Lower leg skin (tissue), 4 donors: ENCODE results near the gene FGF3. TPM values are rescaled to one million over a fixed set of nuclear protein-coding genes. Genes with fewer than 3 reads are reported as not detected.

Source experiments
- DNase-seq, 2 donors: peaks; one replicate each; pipeline ENCODE4 v3.0.0-alpha.2; 2019; ENCODE audit warnings: low spot score in 2 of 2
- H3K4me3 ChIP-seq: fragments of 200-600 bp; sonication (generic); 2 replicates; pipeline ENCODE4 v1.5.1; 2017; ENCODE audit warnings: mild to moderate bottlenecking, low read depth; ENCODE audit not compliant: poor library complexity, severe bottlenecking
- POLR2A ChIP-seq, 2 donors: fragments of 450-650 bp; IDR thresholded peaks; one replicate each; pipeline ENCODE4 v1.6.1; 2016 to 2017; ENCODE audit warnings: antibody characterized with exemption in 2 of 2, mild to moderate bottlenecking in 1 of 2, moderate library complexity in 1 of 2
- WGBS, 2 donors: methylation state at CpG; one replicate each; pipeline ENCODE4 v1.1.5; 2018; 5-methylcytosine and 5-hydroxymethylcytosine counted together
- intact Hi-C: fragments of 100-400 bp; cut with DNase I; formaldehyde crosslinking; loops from one replicate; pipeline ENCODE4 v1.15.0; 2023; ENCODE audit warnings: low total_unique reads
- total RNA-seq, 4 donors: library from RNA; depleted of rRNA; stranded (reverse); fragments of >200 nt; gene quantifications; one replicate each; pipeline ENCODE4 v1.1.0, GENCODE V29; 2016
- TF ChIP-seq, protein P1 (sequence below), 3 donors: fragments of 450-650 bp; IDR thresholded peaks; one replicate each; pipeline ENCODE4 v1.5.1; 2016; ENCODE audit warnings: antibody characterized with exemption in 3 of 3, mild to moderate bottlenecking in 3 of 3, moderate library complexity in 2 of 3

FGF3 gene
- total RNA-seq, 4 donors from 2014 or later = not detected

GRCh38 chr11:69814902-69815301, 4.3 kb downstream of the FGF3 start:
- intact Hi-C loops = no loop called here
- no peak for DNase-seq
- H3K4me3 ChIP-seq = no peak overlapping the region
- no peak for TF ChIP-seq POLR2A (IDR thresholded peaks at IDR 0.05)

GRCh38 chr11:69814411-69814810, 4.8 kb downstream of the FGF3 start:
- intact Hi-C loops = no loop called here
- WGBS, 2 donors = 83 to 85% methylated on average over 5 to 7 of the region's 7 CpGs
- no peak for DNase-seq
- TF ChIP-seq, protein P1, sequence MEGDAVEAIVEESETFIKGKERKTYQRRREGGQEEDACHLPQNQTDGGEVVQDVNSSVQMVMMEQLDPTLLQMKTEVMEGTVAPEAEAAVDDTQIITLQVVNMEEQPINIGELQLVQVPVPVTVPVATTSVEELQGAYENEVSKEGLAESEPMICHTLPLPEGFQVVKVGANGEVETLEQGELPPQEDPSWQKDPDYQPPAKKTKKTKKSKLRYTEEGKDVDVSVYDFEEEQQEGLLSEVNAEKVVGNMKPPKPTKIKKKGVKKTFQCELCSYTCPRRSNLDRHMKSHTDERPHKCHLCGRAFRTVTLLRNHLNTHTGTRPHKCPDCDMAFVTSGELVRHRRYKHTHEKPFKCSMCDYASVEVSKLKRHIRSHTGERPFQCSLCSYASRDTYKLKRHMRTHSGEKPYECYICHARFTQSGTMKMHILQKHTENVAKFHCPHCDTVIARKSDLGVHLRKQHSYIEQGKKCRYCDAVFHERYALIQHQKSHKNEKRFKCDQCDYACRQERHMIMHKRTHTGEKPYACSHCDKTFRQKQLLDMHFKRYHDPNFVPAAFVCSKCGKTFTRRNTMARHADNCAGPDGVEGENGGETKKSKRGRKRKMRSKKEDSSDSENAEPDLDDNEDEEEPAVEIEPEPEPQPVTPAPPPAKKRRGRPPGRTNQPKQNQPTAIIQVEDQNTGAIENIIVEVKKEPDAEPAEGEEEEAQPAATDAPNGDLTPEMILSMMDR (IDR thresholded peaks at IDR 0.05) = no peak
- TF ChIP-seq POLR2A (IDR thresholded peaks at IDR 0.05) = no peak
- H3K4me3 ChIP-seq = no peak overlapping the region

DNA sequence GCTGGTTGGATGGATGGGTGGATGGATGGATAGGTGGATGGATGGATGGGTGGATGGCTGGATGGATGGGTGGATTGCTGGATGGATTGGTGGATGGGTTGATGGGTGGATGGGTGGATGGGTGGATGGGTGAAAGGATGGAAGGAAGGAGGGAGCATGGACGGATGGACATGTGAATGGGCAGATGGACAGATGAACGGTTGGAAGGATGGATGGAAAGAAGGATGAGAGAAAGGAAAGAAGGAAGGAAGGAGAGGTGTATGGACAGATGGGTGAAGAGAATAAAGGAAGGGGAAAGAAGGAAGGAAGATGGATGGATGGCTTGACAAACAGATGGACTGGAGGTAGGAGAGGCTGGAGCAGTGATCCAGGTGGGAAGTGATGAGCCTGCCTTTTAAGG, 5.4 kb downstream of the FGF3 start:
- intact Hi-C loops = no loop called here
- H3K4me3 ChIP-seq = no peak overlapping the region
- TF ChIP-seq POLR2A (IDR thresholded peaks at IDR 0.05) = no peak
- TF ChIP-seq, protein P1 (IDR thresholded peaks at IDR 0.05) = no peak
- 86 to 91% methylated on average over 2 of the region's 2 CpGs for WGBS, 2 donors
- no peak for DNase-seq

- no peak overlapping the region for H3K4me3 ChIP-seq
- intact Hi-C loops = no loop called here
- no peak for DNase-seq
- TF ChIP-seq POLR2A (IDR thresholded peaks at IDR 0.05) = no peak
- TF ChIP-seq, protein P1 (IDR thresholded peaks at IDR 0.05) = no peak
- WGBS, 2 donors = 71 to 75% methylated on average over 9 to 10 of the region's 10 CpGs
These were observed 6.3 kb downstream of the FGF3 start for GRCh38 chr11:69812946-69813345.

DNA sequence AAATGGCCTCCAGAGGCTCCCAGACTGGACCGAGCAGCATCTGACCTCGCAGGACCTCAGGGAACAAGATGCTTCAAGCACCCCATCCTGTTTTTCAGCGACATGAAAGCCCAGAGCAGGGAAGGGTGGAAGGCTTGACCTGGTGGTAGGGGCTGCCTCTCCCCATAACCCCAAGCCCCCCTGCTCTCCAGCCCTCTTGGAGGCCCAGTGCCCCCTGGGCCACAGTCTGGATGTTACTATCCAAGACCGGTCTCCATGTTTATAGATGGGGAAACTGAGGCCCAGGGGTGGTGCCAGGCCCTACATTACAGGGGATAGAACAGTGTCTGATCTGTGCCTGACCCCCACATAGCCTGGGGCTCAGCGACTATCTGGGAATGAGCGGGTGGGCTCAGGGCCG, 7.0 kb downstream of the FGF3 start:
- intact Hi-C loops = no loop called here
- TF ChIP-seq POLR2A (IDR thresholded peaks at IDR 0.05) = no peak
- TF ChIP-seq, protein P1 (IDR thresholded peaks at IDR 0.05) = no peak
- no peak for DNase-seq
- H3K4me3 ChIP-seq = no peak overlapping the region
- WGBS, 2 donors = 86 to 92% methylated on average over 7 of the region's 7 CpGs

- DNase-seq = no peak
- no peak for TF ChIP-seq POLR2A (IDR thresholded peaks at IDR 0.05)
- TF ChIP-seq, protein P1 (IDR thresholded peaks at IDR 0.05) = no peak
- intact Hi-C loops = no loop called here
- no peak overlapping the region for H3K4me3 ChIP-seq
- 49 to 52% methylated on average over 3 of the region's 3 CpGs for WGBS, 2 donors
These were observed 7.8 kb downstream of the FGF3 start for GRCh38 chr11:69811431-69811830.
